Duodenal mucosa (tissue), 2 donors: ENCODE data around the gene MVB12A.

ENCODE experiments used
- H3K27ac ChIP-seq: one replicate; pipeline ENCODE4 v1.7.0; 2013; ENCODE audit warnings: low read depth, low read length
- H3K27me3 ChIP-seq, 2 donors: one replicate each; pipeline ENCODE4 v1.7.0; 2013; ENCODE audit warnings: low read length in 2 of 2, control low read depth in 1 of 2; ENCODE audit not compliant: insufficient read depth in 2 of 2, control insufficient read depth in 1 of 2
- H3K36me3 ChIP-seq, 2 donors: one replicate each; pipeline ENCODE4 v1.7.0; 2013; ENCODE audit warnings: low read length in 2 of 2, control low read depth in 1 of 2; ENCODE audit not compliant: insufficient read depth in 2 of 2, control insufficient read depth in 1 of 2
- H3K4me1 ChIP-seq, 2 donors: one replicate each; pipeline ENCODE4 v1.7.0; 2013; ENCODE audit warnings: low read length in 2 of 2, control low read depth in 1 of 2; ENCODE audit not compliant: insufficient read depth in 2 of 2, control insufficient read depth in 1 of 2
- H3K4me3 ChIP-seq, 2 donors: one replicate each; pipeline ENCODE4 v1.7.0; 2013; ENCODE audit warnings: low read length in 2 of 2, low read depth in 1 of 2
- H3K9ac ChIP-seq, 2 donors: one replicate each; pipeline ENCODE4 v1.7.0; 2013; ENCODE audit warnings: low read length in 2 of 2, low read depth in 1 of 2
- H3K9me3 ChIP-seq, 2 donors: one replicate each; pipeline ENCODE4 v1.7.0; 2013; ENCODE audit warnings: low read length in 2 of 2, control low read depth in 1 of 2; ENCODE audit not compliant: control insufficient read depth in 1 of 2

The MVB12A gene

DNA sequence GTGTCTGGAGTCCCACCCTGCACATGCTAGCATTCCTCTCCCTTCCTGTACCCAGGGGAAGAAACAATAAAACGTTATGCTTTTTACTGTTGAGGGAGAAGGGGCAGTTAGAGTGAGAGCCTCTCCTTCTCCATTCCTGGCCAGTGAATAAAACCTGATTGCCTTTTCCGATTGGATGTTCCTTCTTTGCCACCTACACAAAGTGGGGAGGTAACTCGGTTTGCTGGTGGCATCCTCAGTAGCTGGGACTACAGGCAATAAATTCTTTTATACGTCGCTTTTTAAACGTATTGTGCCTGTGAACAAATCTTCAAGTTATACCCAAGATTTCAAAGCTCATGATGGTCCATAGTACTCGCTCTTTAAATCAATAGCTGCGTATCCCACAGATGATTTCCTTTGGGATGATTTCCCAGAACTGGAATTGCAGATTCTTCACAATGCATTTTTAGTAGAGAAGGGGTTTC lies 660 bp upstream of the MVB12A start:
- peaks cover 0 to 10% of the 10 kb centered on the region in 2 donors for H3K36me3 ChIP-seq
- peak overlapping the region; percentile 41 to 63 for H3K9ac ChIP-seq

GRCh38 chr19:17420475-17420924 lies 653 bp downstream of the MVB12A start:
- Histone ChIP-seq H3K4me3 (peak overlapping the region; percentile 89 to 91), H3K9ac (peak overlapping the region; percentile 69 to 77), H3K4me1 (peaks cover 12 to 13% of the 10 kb centered on the region in 2 donors), H3K9me3 (no peaks in the 10 kb centered on the region), H3K36me3 (peaks cover 0 to 7% of the 10 kb centered on the region in 2 donors), H3K27ac (no peak overlapping the region), H3K27me3 (no peaks in the 10 kb centered on the region)

More for the DNA sequence above, 660 bp upstream of the MVB12A start:
- H3K27ac ChIP-seq: peak overlapping the region; percentile 34
- peaks cover 12 to 13% of the 10 kb centered on the region in 2 donors for H3K4me1 ChIP-seq
- no peaks in the 10 kb centered on the region for H3K9me3 ChIP-seq
- H3K27me3 ChIP-seq: no peaks in the 10 kb centered on the region
- H3K4me3 ChIP-seq: peak overlapping the region; percentile 69 to 78

DNA sequence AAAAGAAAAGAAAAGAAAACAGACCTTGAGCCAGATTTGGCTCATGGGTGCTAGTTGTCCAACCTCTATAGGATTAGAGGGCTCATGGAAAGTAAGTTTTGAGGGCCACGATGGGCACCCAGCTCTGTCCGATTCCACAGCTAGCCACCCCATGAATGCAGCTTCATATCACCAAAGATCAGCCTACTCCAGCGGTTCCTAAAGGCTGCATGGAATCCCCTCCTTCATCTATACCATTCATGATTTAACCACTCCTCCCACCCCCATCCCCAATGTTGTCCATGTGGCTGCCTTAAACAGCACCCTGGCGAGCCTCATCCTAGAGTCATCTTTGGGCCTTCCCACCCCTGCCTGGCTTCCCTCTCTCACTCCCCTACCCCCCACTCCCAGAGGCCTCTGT lies 2.1 kb downstream of the MVB12A start:
- Histone ChIP-seq H3K27ac (no peak overlapping the region), H3K9ac (no peak overlapping the region), H3K9me3 (no peaks in the 10 kb centered on the region), H3K4me3 (no peak overlapping the region), H3K4me1 (peaks cover 12 to 13% of the 10 kb centered on the region in 2 donors), H3K27me3 (no peaks in the 10 kb centered on the region), H3K36me3 (peaks cover 0 to 7% of the 10 kb centered on the region in 2 donors)

DNA sequence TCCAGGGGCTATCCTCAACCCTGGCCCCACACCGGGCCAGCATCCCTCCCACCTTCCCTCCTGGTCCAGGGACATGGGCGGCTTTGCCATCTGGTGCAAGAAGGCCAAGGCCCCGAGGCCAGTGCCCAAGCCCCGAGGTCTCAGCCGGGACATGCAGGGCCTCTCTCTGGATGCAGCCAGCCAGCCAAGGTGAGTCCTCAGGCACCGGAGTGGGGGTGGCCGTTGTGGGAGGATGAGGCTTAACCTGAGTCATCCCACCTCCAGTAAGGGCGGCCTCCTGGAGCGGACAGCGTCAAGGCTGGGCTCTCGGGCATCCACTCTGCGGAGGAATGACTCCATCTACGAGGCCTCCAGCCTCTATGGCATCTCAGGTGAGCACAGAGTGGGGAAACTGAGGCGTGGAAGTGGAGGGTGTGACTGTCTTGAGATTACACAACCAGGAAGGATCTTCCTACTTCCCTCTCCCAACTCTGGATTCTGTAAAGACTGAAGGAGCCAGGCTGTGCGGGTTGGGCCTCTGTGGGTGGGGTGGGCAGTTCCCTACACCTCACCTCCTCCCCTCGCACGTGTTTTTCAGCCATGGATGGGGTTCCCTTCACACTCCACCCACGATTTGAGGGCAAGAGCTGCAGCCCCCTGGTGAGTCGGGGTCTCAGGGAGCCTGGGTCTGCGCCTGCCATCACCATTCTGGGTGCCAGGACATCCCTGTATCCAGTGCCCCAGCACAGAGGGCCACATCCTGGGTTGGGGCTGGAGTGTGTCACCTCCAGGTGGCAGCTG lies 3.8 kb downstream of the MVB12A start:
- Histone ChIP-seq H3K4me3 (no peak overlapping the region), H3K9ac (no peak overlapping the region), H3K9me3 (no peaks in the 10 kb centered on the region), H3K27me3 (no peaks in the 10 kb centered on the region), H3K4me1 (peaks cover 12 to 13% of the 10 kb centered on the region in 2 donors), H3K27ac (no peak overlapping the region), H3K36me3 (peaks cover 0 to 7% of the 10 kb centered on the region in 2 donors)

GRCh38 chr19:17424743-17425365 lies 5.0 kb downstream of the MVB12A start:
- Histone ChIP-seq H3K9ac (no peak overlapping the region), H3K36me3 (peaks cover 0 to 7% of the 10 kb centered on the region in 2 donors), H3K4me3 (no peak overlapping the region), H3K27ac (no peak overlapping the region), H3K27me3 (no peaks in the 10 kb centered on the region), H3K9me3 (no peaks in the 10 kb centered on the region), H3K4me1 (peaks cover 7% of the 10 kb centered on the region in 2 donors)

- Histone ChIP-seq H3K27ac (no peak overlapping the region), H3K4me1 (no peaks in the 10 kb centered on the region), H3K9ac (no peak overlapping the region), H3K4me3 (no peak overlapping the region), H3K27me3 (no peaks in the 10 kb centered on the region), H3K9me3 (no peaks in the 10 kb centered on the region), H3K36me3 (no peaks in the 10 kb centered on the region)
These were observed 9.8 kb downstream of the MVB12A start for GRCh38 chr19:17429641-17430113.

DNA sequence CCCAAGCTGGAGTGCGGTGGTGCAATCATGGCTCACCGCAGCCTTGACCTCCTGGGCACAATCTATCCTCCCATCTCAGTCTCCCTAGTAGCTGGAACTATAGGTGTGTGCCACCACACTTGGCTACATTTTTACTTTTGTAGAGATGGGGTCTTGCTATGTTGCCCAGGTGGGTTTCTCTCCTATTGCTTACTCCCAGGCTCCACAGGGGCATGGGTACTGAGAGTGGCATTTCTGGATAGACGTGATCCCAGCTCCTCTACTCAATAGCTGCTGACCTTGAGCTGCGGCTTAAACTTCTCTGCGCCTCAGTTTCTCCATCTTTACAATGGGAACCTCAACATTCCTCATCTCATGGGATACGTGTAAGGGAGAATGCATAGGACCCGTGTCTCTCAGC lies 11.6 kb downstream of the MVB12A start:
- H3K9me3 ChIP-seq: no peaks in the 10 kb centered on the region
- no peaks in the 10 kb centered on the region for H3K4me1 ChIP-seq
- H3K4me3 ChIP-seq: no peak overlapping the region
- H3K36me3 ChIP-seq: no peaks in the 10 kb centered on the region
- no peak overlapping the region for H3K9ac ChIP-seq
- no peak overlapping the region for H3K27ac ChIP-seq
- no peaks in the 10 kb centered on the region for H3K27me3 ChIP-seq

GRCh38 chr19:17435218-17435617 lies 15.4 kb downstream of the MVB12A start:
- Histone ChIP-seq H3K9me3 (no peaks in the 10 kb centered on the region), H3K27me3 (no peaks in the 10 kb centered on the region), H3K9ac (no peak overlapping the region), H3K4me3 (no peak overlapping the region), H3K4me1 (no peaks in the 10 kb centered on the region), H3K36me3 (no peaks in the 10 kb centered on the region), H3K27ac (no peak overlapping the region)

DNA sequence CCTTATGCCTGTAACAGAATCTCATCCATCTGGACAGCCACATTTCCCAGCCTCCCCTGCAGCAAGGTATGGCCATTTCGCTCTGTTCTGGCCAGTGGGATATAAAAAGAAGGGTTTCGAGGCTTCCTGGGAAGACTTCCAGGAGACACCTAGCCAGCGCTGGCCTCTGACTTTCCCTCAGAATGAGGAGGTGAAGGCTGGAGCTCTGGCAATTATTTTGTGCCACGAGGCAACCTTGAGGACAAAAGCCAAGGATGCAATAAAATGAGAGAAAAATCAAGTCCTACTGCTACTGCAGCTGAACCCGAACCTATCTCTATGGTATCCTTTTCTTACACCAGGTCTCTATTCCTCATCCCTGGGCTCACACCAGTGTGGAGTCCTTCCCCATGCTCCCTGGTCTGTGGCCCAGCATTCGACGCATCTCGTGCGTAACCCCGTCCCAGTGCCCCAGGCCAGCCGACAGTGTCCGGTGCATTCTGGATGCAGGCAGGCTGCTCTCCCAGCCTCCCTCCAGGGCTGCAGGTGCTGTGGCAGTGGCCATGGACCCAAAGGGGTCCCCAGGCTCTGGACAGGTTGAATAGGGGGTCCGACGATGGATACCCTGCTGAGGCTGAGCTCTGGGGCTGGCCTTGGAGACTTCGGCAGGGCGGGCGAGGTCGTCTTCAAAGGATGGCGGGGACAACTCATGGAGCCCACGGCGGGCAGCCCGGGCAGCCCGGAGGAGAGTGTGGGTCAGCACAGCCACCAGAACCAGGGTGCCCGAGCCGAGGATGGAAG lies 16.4 kb downstream of the MVB12A start:
- Histone ChIP-seq H3K36me3 (no peaks in the 10 kb centered on the region), H3K4me1 (no peaks in the 10 kb centered on the region), H3K27ac (no peak overlapping the region), H3K9ac (no peak overlapping the region), H3K9me3 (no peaks in the 10 kb centered on the region), H3K27me3 (no peaks in the 10 kb centered on the region), H3K4me3 (no peak overlapping the region)

- no peaks in the 10 kb centered on the region for H3K9me3 ChIP-seq
- H3K36me3 ChIP-seq: no peaks in the 10 kb centered on the region
- H3K27ac ChIP-seq: no peak overlapping the region
- no peaks in the 10 kb centered on the region for H3K27me3 ChIP-seq
- H3K9ac ChIP-seq: no peak overlapping the region
- no peaks in the 10 kb centered on the region for H3K4me1 ChIP-seq
- H3K4me3 ChIP-seq: no peak overlapping the region
These were observed 17.0 kb downstream of the MVB12A start for GRCh38 chr19:17436874-17437267.
